SK-N-SH treated with all-trans-retinoic acid at 6 μM for 48 hours (cell line): ENCODE data around the gene C17orf75.

Experiments used
- GLIS3 ChIP-seq: fragments of 250-450 bp; sonication (Bioruptor Pico); IDR thresholded peaks from 2 replicates; pipeline ENCODE4 v1.5.0; 2020; ENCODE audit warnings: mild to moderate bottlenecking, moderate library complexity
- ISL1 ChIP-seq: fragments of 250-450 bp; sonication (Bioruptor Pico); IDR thresholded peaks from 2 replicates; pipeline ENCODE4 v2.1.2; 2022; ENCODE audit warnings: mild to moderate bottlenecking, moderate library complexity
- RARB ChIP-seq: fragments of 250-450 bp; sonication (Bioruptor Pico); IDR thresholded peaks from 2 replicates; pipeline ENCODE4 v1.8.0; 2021; ENCODE audit warnings: mild to moderate bottlenecking, moderate library complexity
- ZNF70 ChIP-seq: fragments of 450-650 bp; formaldehyde crosslinking; IDR thresholded peaks from 2 replicates; pipeline ENCODE4 v1.5.0; 2020; ENCODE audit warnings: mild to moderate bottlenecking, moderate library complexity

DNA sequence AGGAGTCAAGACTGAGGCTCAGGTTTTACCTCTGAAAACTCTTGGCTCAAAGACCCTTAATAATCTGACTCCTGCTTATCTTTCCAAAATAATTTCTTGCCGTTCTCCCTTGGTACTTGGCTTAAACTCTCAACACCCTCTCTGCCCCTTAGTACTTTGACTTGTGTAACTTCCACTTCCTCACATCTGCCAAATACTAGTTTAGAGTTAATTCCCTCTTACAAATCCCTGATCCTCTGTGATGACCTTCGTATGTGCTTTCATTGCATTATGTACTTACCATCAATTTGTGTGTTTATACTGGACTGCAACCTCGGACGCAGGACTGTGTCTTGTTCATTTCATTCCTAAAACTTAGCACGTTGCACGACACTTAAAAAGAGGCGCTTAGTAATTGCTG, 43.1 kb upstream of the C17orf75 start:
- TF ChIP-seq RARB (CRISPR knock-in tag) (no peak), GLIS3 (no peak), ISL1 (CRISPR knock-in tag) (no peak), ZNF70 (no peak)
